ENCODE measurements around the gene TSFM. TPM values are rescaled to one million over a fixed set of nuclear protein-coding genes. Genes with fewer than 3 reads are reported as not detected.

Gene TSFM
- total and polyA plus RNA-seq, 2 donors (not counting 1 experiment from before 2014, with no cell fraction given): 15.5 to 16.8 TPM

DNA sequence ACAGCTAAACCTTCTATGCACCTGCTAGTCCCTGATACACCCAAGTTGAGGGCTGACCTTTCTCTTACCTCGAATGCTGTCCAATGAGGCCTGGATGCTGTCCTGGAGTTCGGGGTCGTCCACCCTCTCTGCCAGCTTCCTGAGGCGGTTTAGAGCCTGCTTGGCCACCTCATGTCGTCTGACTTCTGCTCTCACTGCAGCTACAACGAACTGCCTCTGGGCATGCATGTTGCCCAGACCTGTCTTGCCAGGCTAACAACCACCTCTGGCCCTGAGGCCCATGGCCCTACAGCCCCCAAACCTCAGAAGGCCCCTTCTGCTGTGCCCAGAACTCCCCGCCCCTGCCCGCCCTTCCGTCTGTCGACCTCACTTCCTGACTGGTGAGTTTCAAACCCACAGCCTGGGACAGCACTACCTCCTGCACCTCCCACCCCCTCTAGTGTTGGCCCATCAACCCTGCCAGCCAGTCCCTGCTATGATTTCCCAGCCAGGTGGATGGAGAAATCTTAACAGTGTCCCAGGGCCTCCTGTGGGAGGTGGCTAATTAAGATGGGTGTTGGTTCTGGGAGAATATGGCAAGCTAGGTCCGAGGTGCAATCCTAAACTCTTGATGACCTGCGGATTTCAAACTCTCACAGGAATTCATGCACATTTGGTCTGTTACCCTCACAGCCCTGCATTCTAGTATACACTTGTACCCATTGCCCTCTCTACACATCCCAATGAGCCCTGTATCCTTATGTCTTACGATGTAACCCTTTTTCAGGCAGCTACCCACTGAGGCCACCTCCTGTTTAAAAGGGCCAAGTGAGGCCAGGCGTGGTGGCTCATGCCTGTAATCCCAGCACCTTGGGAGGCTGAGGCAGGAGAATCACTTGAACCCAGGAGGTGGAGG, 40.5 kb upstream of the TSFM start:
- Histone ChIP-seq H3K4me1 (ENCODE audit: control insufficient read depth, extremely low read depth, insufficient read depth, low read length) (peaks cover 2% of the 10 kb centered on the region), H3K4me2 (ENCODE audit: extremely low read depth, insufficient read depth, low read length) (no peak overlapping the region), H3K36me3 (ENCODE audit: control insufficient read depth, insufficient read depth, low read length) (peaks cover 5% of the 10 kb centered on the region), H4K20me1 (ENCODE audit: control insufficient read depth, extremely low read depth, insufficient read depth, low read length) (no peaks in the 10 kb centered on the region), H2AFZ (ENCODE audit: low read length) (no peak overlapping the region), H3K79me2 (ENCODE audit: control insufficient read depth, insufficient read depth, low read length) (peaks cover 2% of the 10 kb centered on the region), H3K27me3 (ENCODE audit: control insufficient read depth, insufficient read depth, low read length) (peaks cover 39% of the 10 kb centered on the region), H3K4me3 (replicated peaks in 1 of 4; ENCODE audit: control extremely low read depth in 1 of 4, insufficient read depth in 1 of 4, low read depth in 3 of 4, low read length in 4 of 4) (no peak overlapping the region), H3K27ac (ENCODE audit: insufficient read depth, low read length) (no peak overlapping the region), H3K9ac (ENCODE audit: insufficient read depth, low read length) (no peak overlapping the region), H3K9me3 (ENCODE audit: control insufficient read depth, insufficient read depth, low read depth, low read length) (no peaks in the 10 kb centered on the region)
- DNase-seq (ENCODE audit: low read depth in 2 of 2): no peak
- no peak for TF ChIP-seq EZH2 (IDR thresholded peaks at IDR 0.05; ENCODE audit: low read length, missing control alignments)
- TF ChIP-seq, protein P1, sequence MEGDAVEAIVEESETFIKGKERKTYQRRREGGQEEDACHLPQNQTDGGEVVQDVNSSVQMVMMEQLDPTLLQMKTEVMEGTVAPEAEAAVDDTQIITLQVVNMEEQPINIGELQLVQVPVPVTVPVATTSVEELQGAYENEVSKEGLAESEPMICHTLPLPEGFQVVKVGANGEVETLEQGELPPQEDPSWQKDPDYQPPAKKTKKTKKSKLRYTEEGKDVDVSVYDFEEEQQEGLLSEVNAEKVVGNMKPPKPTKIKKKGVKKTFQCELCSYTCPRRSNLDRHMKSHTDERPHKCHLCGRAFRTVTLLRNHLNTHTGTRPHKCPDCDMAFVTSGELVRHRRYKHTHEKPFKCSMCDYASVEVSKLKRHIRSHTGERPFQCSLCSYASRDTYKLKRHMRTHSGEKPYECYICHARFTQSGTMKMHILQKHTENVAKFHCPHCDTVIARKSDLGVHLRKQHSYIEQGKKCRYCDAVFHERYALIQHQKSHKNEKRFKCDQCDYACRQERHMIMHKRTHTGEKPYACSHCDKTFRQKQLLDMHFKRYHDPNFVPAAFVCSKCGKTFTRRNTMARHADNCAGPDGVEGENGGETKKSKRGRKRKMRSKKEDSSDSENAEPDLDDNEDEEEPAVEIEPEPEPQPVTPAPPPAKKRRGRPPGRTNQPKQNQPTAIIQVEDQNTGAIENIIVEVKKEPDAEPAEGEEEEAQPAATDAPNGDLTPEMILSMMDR (conservative IDR thresholded peaks at IDR 0.05 in 1 of 2, IDR thresholded peaks at IDR 0.05 in 1 of 2; ENCODE audit: low read depth in 1 of 2, low read length in 2 of 2): no peak

DNA sequence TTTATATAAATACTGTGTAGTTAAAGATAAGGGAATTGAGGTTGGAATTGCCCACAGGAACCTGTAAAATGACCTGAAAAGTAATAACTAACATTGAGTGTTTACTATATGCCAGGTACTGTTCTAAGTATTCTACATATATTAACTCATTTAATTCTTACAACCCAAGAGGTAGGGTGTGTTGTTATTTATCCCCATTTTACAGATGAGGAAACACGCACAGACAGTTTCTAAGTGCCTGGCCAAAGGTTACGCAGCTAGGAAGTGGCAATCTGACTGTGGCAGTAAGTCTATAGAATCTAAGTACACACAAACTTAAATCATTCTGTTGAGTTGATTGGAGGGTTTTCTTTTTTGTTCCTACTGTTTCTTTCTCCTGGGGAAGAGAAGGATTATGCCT, 38.8 kb upstream of the TSFM start:
- Histone ChIP-seq H3K27ac (ENCODE audit: insufficient read depth, low read length) (no peak overlapping the region), H3K4me2 (ENCODE audit: extremely low read depth, insufficient read depth, low read length) (no peak overlapping the region)

DNA sequence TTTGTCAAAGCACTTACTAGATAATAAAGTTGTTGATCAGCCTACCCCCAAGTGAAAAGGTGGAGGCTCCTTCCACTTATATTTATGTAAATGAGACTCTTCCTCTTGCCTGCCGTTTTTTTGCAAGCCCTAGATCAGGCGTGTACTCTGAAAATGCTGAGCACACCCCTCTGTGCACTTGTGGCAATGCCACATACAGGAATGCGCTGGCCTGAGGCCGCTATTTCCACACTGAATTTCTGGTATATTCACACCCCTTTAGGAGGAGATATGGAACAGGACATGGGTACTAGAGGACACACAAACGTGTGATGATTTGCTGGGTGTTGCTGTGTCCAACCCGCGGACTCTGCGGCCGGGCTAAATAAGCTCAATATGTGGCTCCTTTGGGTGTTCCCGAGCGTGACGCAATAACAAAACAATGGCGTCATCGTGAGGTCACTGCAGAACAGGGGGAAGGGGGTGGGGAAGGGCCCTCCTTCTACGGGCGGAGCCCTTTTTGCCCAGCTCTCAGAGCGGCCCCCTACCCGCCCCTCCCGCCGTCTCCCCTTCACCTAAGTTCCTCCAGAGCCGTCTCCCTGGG, 38.3 kb upstream of the TSFM start:
- peak overlapping the region; percentile 94 for H3K9ac ChIP-seq (ENCODE audit: insufficient read depth, low read length)
- H3K4me1 ChIP-seq (ENCODE audit: control insufficient read depth, extremely low read depth, insufficient read depth, low read length): peaks cover 2% of the 10 kb centered on the region
- DNase-seq (ENCODE audit: low read depth in 2 of 2): peak in 1 of 2 donors; percentile 94
- H3K4me2 ChIP-seq (ENCODE audit: extremely low read depth, insufficient read depth, low read length): peak overlapping the region; percentile 99
- no peaks in the 10 kb centered on the region for H3K9me3 ChIP-seq (ENCODE audit: control insufficient read depth, insufficient read depth, low read depth, low read length)
- TF ChIP-seq, protein P1 (conservative IDR thresholded peaks at IDR 0.05 in 1 of 2, IDR thresholded peaks at IDR 0.05 in 1 of 2; ENCODE audit: low read depth in 1 of 2, low read length in 2 of 2): no peak
- TF ChIP-seq EZH2 (IDR thresholded peaks at IDR 0.05; ENCODE audit: low read length, missing control alignments): no peak
- H3K27me3 ChIP-seq (ENCODE audit: control insufficient read depth, insufficient read depth, low read length): peaks cover 26% of the 10 kb centered on the region
- peak overlapping the region; percentile 70 for H2AFZ ChIP-seq (ENCODE audit: low read length)
- peaks cover 8% of the 10 kb centered on the region for H3K36me3 ChIP-seq (ENCODE audit: control insufficient read depth, insufficient read depth, low read length)
- peak overlapping the region; percentile 99 for H3K27ac ChIP-seq (ENCODE audit: insufficient read depth, low read length)
- H3K4me3 ChIP-seq (replicated peaks in 1 of 4; ENCODE audit: control extremely low read depth in 1 of 4, insufficient read depth in 1 of 4, low read depth in 3 of 4, low read length in 4 of 4): peak overlapping the region; percentile 66 to 99 (median 88)
- H4K20me1 ChIP-seq (ENCODE audit: control insufficient read depth, extremely low read depth, insufficient read depth, low read length): no peaks in the 10 kb centered on the region
- H3K79me2 ChIP-seq (ENCODE audit: control insufficient read depth, insufficient read depth, low read length): peaks cover 3% of the 10 kb centered on the region

More for the DNA sequence above, 38.8 kb upstream of the TSFM start:
- Histone ChIP-seq H3K27me3 (ENCODE audit: control insufficient read depth, insufficient read depth, low read length) (peaks cover 30% of the 10 kb centered on the region), H4K20me1 (ENCODE audit: control insufficient read depth, extremely low read depth, insufficient read depth, low read length) (no peaks in the 10 kb centered on the region), H2AFZ (ENCODE audit: low read length) (no peak overlapping the region), H3K9me3 (ENCODE audit: control insufficient read depth, insufficient read depth, low read depth, low read length) (no peaks in the 10 kb centered on the region), H3K4me1 (ENCODE audit: control insufficient read depth, extremely low read depth, insufficient read depth, low read length) (peaks cover 2% of the 10 kb centered on the region), H3K4me3 (replicated peaks in 1 of 4; ENCODE audit: control extremely low read depth in 1 of 4, insufficient read depth in 1 of 4, low read depth in 3 of 4, low read length in 4 of 4) (no peak overlapping the region), H3K79me2 (ENCODE audit: control insufficient read depth, insufficient read depth, low read length) (peaks cover 2% of the 10 kb centered on the region), H3K36me3 (ENCODE audit: control insufficient read depth, insufficient read depth, low read length) (peaks cover 8% of the 10 kb centered on the region), H3K9ac (ENCODE audit: insufficient read depth, low read length) (no peak overlapping the region)
- TF ChIP-seq, protein P1 (conservative IDR thresholded peaks at IDR 0.05 in 1 of 2, IDR thresholded peaks at IDR 0.05 in 1 of 2; ENCODE audit: low read depth in 1 of 2, low read length in 2 of 2): no peak
- TF ChIP-seq EZH2 (IDR thresholded peaks at IDR 0.05; ENCODE audit: low read length, missing control alignments): no peak
- DNase-seq (ENCODE audit: low read depth in 2 of 2): no peak

Measured in fibroblast of lung (primary cell).